T-cell (primary cell): ENCODE measurements around the gene SPDL1. TPM values are rescaled to one million over a fixed set of nuclear protein-coding genes. Genes with fewer than 3 reads are reported as not detected.

Experiments
- ATAC-seq, 4 experiments: fragments of 200-7000 bp in 3 of 4; fragments of 150-1000 bp in 1 of 4; cut with Tn5 transposase; replicated peaks in 1 of 4; 1 replicate in 3 of 4; 2 replicates in 1 of 4; pipeline ENCODE4 v1.10.0; 2021; ENCODE audit warnings: moderate library complexity in 3 of 4, mild to moderate bottlenecking in 2 of 4, moderate number of reproducible peaks in 1 of 4
- CTCF ChIA-PET, 2 donors: fragments of 300-600 bp; sonication (Branson Sonifier 250); formaldehyde crosslinking; loops; one replicate each; lab custom pipeline; 2022; ENCODE audit warnings: antibody characterized with exemption in 2 of 2; lab: Charles Lee
- POLR2A ChIA-PET, 2 donors: fragments of 300-600 bp; sonication (Branson Sonifier 250); formaldehyde crosslinking; loops; one replicate each; lab custom pipeline; 2022; ENCODE audit warnings: antibody characterized with exemption in 2 of 2; lab: Charles Lee
- DNase-seq, 35 experiments: peaks; one replicate each; pipeline versions ENCODE4 v3.0.0 to v3.0.0-alpha.2; 2013 to 2023
- H3K27ac ChIP-seq: one replicate; pipeline ENCODE4 v1.5.1; 2013; ENCODE audit warnings: low read length
- H3K27me3 ChIP-seq, 2 experiments: replicated peaks in 1 of 2; 1 replicate in 1 of 2; 2 replicates in 1 of 2; pipeline versions ENCODE4 v1.6.1 to v1.7.0; 2013; ENCODE audit warnings: low read length in 1 of 2, mixed read lengths in 1 of 2; ENCODE audit not compliant: control insufficient read depth in 2 of 2, insufficient read depth in 2 of 2; ENCODE audit errors: extremely low read depth in 1 of 2
- H3K36me3 ChIP-seq, 2 donors: 1 replicate in 1 of 2; 2 replicates in 1 of 2; pipeline versions ENCODE4 v1.6.1 to v1.7.0; 2013; ENCODE audit warnings: low read length in 1 of 2; ENCODE audit not compliant: control insufficient read depth in 2 of 2, insufficient read depth in 1 of 2; ENCODE audit errors: extremely low read depth in 1 of 2
- H3K4me1 ChIP-seq, 2 experiments: 1 replicate in 1 of 2; 2 replicates in 1 of 2; pipeline versions ENCODE4 v1.6.1 to v1.7.0; 2013; ENCODE audit warnings: low read length in 2 of 2, mixed read lengths in 1 of 2; ENCODE audit not compliant: insufficient read depth in 2 of 2, control insufficient read depth in 1 of 2; ENCODE audit errors: extremely low read depth in 1 of 2
- H3K4me3 ChIP-seq, 2 donors: 1 replicate in 1 of 2; 2 replicates in 1 of 2; pipeline versions ENCODE4 v1.5.1 to v1.7.0; 2013; ENCODE audit warnings: mild to moderate bottlenecking in 2 of 2, low read length in 1 of 2, moderate library complexity in 1 of 2; ENCODE audit not compliant: control insufficient read depth in 1 of 2; ENCODE audit errors: extremely low read depth in 1 of 2
- H3K9me3 ChIP-seq: 2 replicates; pipeline ENCODE4 v1.7.0; 2013
- H3K27ac Mint-ChIP-seq, 2 donors: one replicate each; pipeline ENCODE4 v1.8.0; 2020 to 2021; ENCODE audit warnings: mild to moderate bottlenecking in 2 of 2, mixed read lengths in 2 of 2
- H3K27me3 Mint-ChIP-seq, 2 donors: one replicate each; pipeline ENCODE4 v1.8.0; 2021 to 2022; ENCODE audit warnings: mixed read lengths in 2 of 2
- H3K36me3 Mint-ChIP-seq: one replicate; pipeline ENCODE4 v1.8.0; 2021; ENCODE audit warnings: mixed read lengths
- H3K4me1 Mint-ChIP-seq, 3 donors: one replicate each; pipeline ENCODE4 v1.8.0; 2020 to 2022; ENCODE audit warnings: mixed read lengths in 3 of 3, mild to moderate bottlenecking in 1 of 3
- H3K4me3 Mint-ChIP-seq, 3 donors: one replicate each; pipeline ENCODE4 v1.8.0; 2020 to 2022; ENCODE audit warnings: mild to moderate bottlenecking in 3 of 3, mixed read lengths in 3 of 3, moderate library complexity in 3 of 3
- H3K9me3 Mint-ChIP-seq, 3 donors: one replicate each; pipeline ENCODE4 v1.8.0; 2020 to 2022; ENCODE audit warnings: mixed read lengths in 3 of 3
- WGBS: methylation state at CpG from one replicate; pipeline ENCODE4 v1.1.5; 2013; ENCODE audit warnings: missing lambda C conversion rate; ENCODE audit not compliant: insufficient coverage; 5-methylcytosine and 5-hydroxymethylcytosine counted together
- total RNA-seq, 35 experiments: library from RNA in 6 of 35; stranded (reverse) in 6 of 35; fragments of 120-200 nt in 1 of 35; gene quantifications; one replicate each; pipeline versions ENCODE4 v1.2.1 to v1.2.4 and lab custom pipeline; 2013 to 2026

Gene SPDL1, protein sequence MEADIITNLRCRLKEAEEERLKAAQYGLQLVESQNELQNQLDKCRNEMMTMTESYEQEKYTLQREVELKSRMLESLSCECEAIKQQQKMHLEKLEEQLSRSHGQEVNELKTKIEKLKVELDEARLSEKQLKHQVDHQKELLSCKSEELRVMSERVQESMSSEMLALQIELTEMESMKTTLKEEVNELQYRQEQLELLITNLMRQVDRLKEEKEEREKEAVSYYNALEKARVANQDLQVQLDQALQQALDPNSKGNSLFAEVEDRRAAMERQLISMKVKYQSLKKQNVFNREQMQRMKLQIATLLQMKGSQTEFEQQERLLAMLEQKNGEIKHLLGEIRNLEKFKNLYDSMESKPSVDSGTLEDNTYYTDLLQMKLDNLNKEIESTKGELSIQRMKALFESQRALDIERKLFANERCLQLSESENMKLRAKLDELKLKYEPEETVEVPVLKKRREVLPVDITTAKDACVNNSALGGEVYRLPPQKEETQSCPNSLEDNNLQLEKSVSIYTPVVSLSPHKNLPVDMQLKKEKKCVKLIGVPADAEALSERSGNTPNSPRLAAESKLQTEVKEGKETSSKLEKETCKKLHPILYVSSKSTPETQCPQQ
- 10 to 100 TPM in 4 of 5 donors, 1 to 10 TPM in 1; 3.2 to 13.8 (median 11.9) TPM for total RNA-seq
- 7.9 TPM for total RNA-seq (2013)
- 5.0 to 39.4 (median 10.2) reads per million in 29 experiments for total RNA-seq (lab: John Stamatoyannopoulos, UW)

DNA sequence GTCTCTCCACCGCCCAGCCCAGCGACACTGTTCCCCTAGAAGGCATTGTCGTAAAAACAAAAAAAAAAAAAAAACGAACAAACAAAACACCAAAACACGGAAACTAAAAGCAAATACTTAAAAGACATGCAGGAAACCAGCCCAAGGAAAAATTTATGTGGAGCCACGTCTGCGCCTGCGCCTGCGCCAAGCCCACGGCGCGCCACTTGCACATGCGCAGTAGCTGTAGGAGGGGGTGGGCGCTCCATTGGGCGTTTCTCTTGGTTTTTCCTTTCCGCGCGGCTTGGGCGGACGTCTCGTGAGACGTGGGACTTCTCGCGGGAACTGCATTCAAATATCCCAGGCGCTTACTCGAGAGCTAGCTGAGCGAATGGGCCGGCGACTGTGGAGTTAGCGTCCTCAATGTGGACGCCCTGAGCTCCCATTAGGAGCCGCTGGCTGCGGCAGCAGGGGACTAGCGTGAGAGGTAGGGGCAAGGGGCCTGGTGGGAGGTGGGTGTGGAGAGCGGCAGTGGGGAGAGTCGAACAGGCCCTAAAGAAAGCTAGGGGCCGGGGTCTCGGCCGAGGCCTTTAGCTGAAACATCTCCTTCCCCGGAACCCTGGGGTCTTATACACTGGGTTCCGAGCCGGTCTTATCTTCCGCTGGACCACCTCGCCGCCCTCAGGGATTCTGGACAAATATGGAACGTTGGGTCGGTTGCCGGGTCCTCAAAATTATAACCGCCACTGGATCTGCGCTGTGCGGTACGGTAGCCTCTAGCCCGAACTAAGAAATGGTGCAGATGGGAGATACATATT is at the start of gene SPDL1:
Gene SPDL1, plus strand, starts transcription at position 350 of the 797 bp plus-strand sequence. CDS start 4,644 bp downstream, outside the sequence.
- peaks cover 27 to 39% (median 39%) of the 10 kb centered on the region in 3 donors for H3K4me1 Mint-ChIP-seq
- CTCF ChIA-PET: interaction anchor here (0.7 to 1.7 kb wide), 12 partner anchors 11 to 832 kb away, joined by 3 to 14 read pairs (median 4); partner anchors contain the start of gene DOCK2 (in 1 of the 2)
- peaks cover 10 to 11% of the 10 kb centered on the region in 2 experiments for H3K4me1 ChIP-seq
- POLR2A ChIA-PET: interaction anchor here in 1 of 2 donors (0.7 to 1.1 kb wide), 4 partner anchors 54 to 1803 kb away, joined by 4 to 11 read pairs (median 5); no protein-coding TSS in a partner anchor
- H3K36me3 ChIP-seq: peaks cover 0 to 2% of the 10 kb centered on the region in 2 donors
- no peaks in the 10 kb centered on the region for H3K27me3 ChIP-seq
- no peaks in the 10 kb centered on the region for H3K9me3 ChIP-seq
- under 1% methylated on average over 37 of the region's 53 CpGs for WGBS
- H3K4me3 Mint-ChIP-seq: peak within 1 kb of the TSS; percentile 95 to 98 (median 97)
- H3K36me3 Mint-ChIP-seq: peaks cover 6% of the 10 kb centered on the region
- peak within 1 kb of the TSS; percentile 80 to 93 for H3K4me3 ChIP-seq
- H3K27ac ChIP-seq: peak within 1 kb of the TSS; percentile 60
- H3K27me3 Mint-ChIP-seq: no peaks in the 10 kb centered on the region
- ATAC-seq: peak; percentile 96 to 98 (median 97)
- peak; percentile 87 to 98 (median 91) for DNase-seq
- no peaks in the 10 kb centered on the region for H3K9me3 Mint-ChIP-seq
- peak within 1 kb of the TSS; percentile 96 to 98 for H3K27ac Mint-ChIP-seq

DNA sequence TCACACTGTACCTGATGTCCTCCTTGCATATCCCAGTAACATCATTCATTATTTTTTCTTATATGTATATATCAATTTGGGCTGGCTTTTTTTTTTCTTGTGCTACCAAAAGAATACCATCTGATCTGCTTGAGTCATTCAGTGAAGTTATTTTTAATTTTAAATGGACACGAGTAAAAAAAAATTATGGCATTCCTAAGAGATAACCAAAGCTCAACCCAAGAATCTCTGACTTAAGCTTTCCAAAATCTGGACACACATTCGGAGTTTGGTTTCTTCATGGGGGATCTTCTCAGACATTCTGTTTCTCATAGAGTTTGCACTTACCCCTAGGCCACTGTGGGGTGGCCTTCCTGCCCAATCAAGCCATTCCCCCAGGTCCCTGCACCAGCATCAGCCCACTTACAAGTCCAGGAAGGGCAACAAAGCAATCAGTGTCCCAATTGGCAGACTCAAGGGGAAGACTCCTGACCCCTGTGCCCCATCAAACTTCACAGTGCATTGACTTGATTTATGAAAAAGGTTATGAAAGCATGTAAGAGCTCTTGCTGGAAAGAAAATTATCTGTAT is 49.2 kb upstream of the SPDL1 start:
- Mint-ChIP-seq H3K9me3 (no peaks in the 10 kb centered on the region), H3K36me3 (no peaks in the 10 kb centered on the region), H3K4me1 (no peaks in the 10 kb centered on the region), H3K27ac (no peak overlapping the region), H3K27me3 (peaks cover 8 to 44% of the 10 kb centered on the region in 2 donors), H3K4me3 (no peak overlapping the region)
- Histone ChIP-seq H3K4me3 (no peak overlapping the region), H3K9me3 (no peaks in the 10 kb centered on the region), H3K36me3 (no peaks in the 10 kb centered on the region), H3K27ac (no peak overlapping the region), H3K4me1 (no peaks in the 10 kb centered on the region), H3K27me3 (peaks cover 0 to 2% of the 10 kb centered on the region in 2 experiments)
- ChIA-PET POLR2A (no interaction called here), CTCF (no interaction called here)
- ATAC-seq: no peak
- whole genome bisulfite sequencing: no CpG with 5 or more reads among the region's 2 CpGs
- no peak for DNase-seq

DNA sequence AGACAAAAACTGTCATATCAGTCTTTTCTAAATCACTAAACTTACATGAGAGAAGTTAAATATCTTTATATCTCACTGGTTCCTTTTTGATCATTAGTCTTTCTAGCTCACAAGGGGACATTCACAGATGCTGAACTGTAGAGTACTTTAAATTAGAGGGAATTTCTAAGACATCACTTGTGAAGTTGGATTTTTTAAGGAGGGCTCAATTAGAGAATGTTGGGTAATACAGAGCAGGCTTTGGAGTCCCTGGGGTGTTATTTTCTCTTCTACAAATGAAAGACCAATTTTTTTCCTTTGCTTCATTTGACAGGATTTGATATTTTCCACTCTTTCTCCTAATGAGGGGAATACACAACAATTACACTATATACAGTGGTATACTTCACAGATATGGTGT is 48.6 kb upstream of the SPDL1 start:
- Histone ChIP-seq H3K36me3 (no peaks in the 10 kb centered on the region), H3K27me3 (peaks cover 0 to 2% of the 10 kb centered on the region in 2 experiments), H3K4me1 (no peaks in the 10 kb centered on the region), H3K27ac (no peak overlapping the region), H3K4me3 (no peak overlapping the region), H3K9me3 (no peaks in the 10 kb centered on the region)
- Mint-ChIP-seq H3K4me1 (no peaks in the 10 kb centered on the region), H3K36me3 (no peaks in the 10 kb centered on the region), H3K4me3 (no peak overlapping the region), H3K27me3 (peaks cover 8 to 41% of the 10 kb centered on the region in 2 donors), H3K27ac (no peak overlapping the region), H3K9me3 (no peaks in the 10 kb centered on the region)
- ChIA-PET POLR2A (no interaction called here), CTCF (no interaction called here)
- DNase-seq: no peak
- no peak for ATAC-seq

DNA sequence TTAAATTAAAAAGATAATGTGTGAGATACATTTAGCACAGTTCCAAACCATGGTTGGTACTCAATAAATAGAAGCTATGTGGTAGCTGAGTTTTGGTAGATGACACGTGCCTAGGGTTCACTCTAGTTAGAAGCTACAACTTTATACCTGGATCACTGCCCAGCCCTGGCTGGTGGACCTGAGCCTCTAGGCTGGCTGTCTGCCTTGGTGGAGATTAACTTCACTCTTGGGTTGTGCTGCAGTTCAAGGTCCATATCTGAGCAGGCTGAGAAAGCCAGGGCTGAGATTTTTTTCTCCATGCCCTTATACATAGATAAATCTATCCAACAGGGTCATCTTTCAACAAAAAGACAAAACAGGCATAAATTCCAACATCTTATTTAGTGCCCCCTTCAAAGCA is 44.6 kb upstream of the SPDL1 start:
- H3K4me1 Mint-ChIP-seq: no peaks in the 10 kb centered on the region
- no peaks in the 10 kb centered on the region for H3K9me3 ChIP-seq
- ATAC-seq (no peak), DNase-seq (no peak)
- CTCF ChIA-PET: no interaction called here
- H3K27ac Mint-ChIP-seq: no peak overlapping the region
- no peak overlapping the region for H3K27ac ChIP-seq
- 67% methylated on average over 1 of the region's 1 CpG for WGBS
- no peak overlapping the region for H3K4me3 ChIP-seq
- H3K36me3 Mint-ChIP-seq: no peaks in the 10 kb centered on the region
- H3K4me3 Mint-ChIP-seq: no peak overlapping the region
- POLR2A ChIA-PET: no interaction called here
- H3K9me3 Mint-ChIP-seq: no peaks in the 10 kb centered on the region
- peaks cover 10 to 28% of the 10 kb centered on the region in 2 donors for H3K27me3 Mint-ChIP-seq
- H3K27me3 ChIP-seq: no peaks in the 10 kb centered on the region
- no peaks in the 10 kb centered on the region for H3K36me3 ChIP-seq
- H3K4me1 ChIP-seq: no peaks in the 10 kb centered on the region

DNA sequence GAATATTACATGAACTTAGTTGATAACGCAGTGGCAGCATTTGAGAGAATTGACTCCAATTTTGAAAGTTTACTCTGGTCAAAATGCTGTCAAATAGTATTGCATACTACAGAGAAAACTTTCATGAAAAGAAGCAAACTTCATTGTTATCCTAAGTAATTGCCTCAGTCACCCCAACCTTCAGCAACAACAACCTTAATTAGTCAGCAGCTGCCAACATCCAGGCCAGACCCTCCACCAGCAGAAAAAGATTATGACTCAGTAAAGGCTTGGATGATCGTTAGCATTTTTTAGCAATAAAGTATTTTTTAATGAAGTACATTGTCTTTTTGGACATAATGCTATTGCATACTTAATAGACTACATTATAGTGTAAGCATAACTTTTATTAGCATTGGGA is 40.8 kb upstream of the SPDL1 start:
- no peaks in the 10 kb centered on the region for H3K9me3 ChIP-seq
- DNase-seq (no peak), ATAC-seq (no peak)
- no CpG with 5 or more reads among the region's 2 CpGs for WGBS
- no peak overlapping the region for H3K4me3 ChIP-seq
- H3K27me3 ChIP-seq: peaks cover 0 to 4% of the 10 kb centered on the region in 2 experiments
- no peak overlapping the region for H3K27ac ChIP-seq
- H3K27ac Mint-ChIP-seq: no peak overlapping the region
- H3K4me1 Mint-ChIP-seq: no peaks in the 10 kb centered on the region
- peaks cover 23 to 28% of the 10 kb centered on the region in 2 donors for H3K27me3 Mint-ChIP-seq
- H3K36me3 ChIP-seq: no peaks in the 10 kb centered on the region
- ChIA-PET CTCF (no interaction called here), POLR2A (no interaction called here)
- H3K4me3 Mint-ChIP-seq: no peak overlapping the region
- H3K4me1 ChIP-seq: no peaks in the 10 kb centered on the region
- no peaks in the 10 kb centered on the region for H3K36me3 Mint-ChIP-seq
- no peaks in the 10 kb centered on the region for H3K9me3 Mint-ChIP-seq
